SH-SY5Y (cell line): ENCODE measurements around the gene SLC18B1.

Source experiments
- GATA2 ChIP-seq: IDR thresholded peaks from 2 replicates; pipeline ENCODE4 v1.6.1; 2011; ENCODE audit warnings: mild to moderate bottlenecking, low read depth, low read length
- GATA3 ChIP-seq: IDR thresholded peaks from 2 replicates; pipeline ENCODE4 v1.6.1; 2011; ENCODE audit warnings: low read depth, mild to moderate bottlenecking, low read length, moderate library complexity

GRCh38 chr6:132728616-132729015, 69.8 kb downstream of the SLC18B1 start:
- TF ChIP-seq GATA2, result no peak
- TF ChIP-seq GATA3, result no peak
